SK-N-SH (cell line): Measurements from ENCODE around the gene SERPINA1. TPM values are rescaled to one million over a fixed set of nuclear protein-coding genes. Genes with fewer than 3 reads are reported as not detected.

Experiments
- CTCF ChIA-PET: fragments of 300-600, 350-600 bp; formaldehyde crosslinking; extraction: SDS; loops from one replicate; lab custom pipeline; 2021; lab: Yijun Ruan, JAX
- POLR2A ChIA-PET: fragments of 350-600 bp; sonication (Branson Sonifier 250); formaldehyde crosslinking; extraction: SDS; loops from one replicate; lab custom pipeline; 2020; ENCODE audit warnings: antibody characterized with exemption, inconsistent platforms; lab: Yijun Ruan, JAX
- DNase-seq: peaks from one replicate; pipeline ENCODE4 v3.0.0; 2012
- H2AFZ ChIP-seq: fragments of 200-600 bp; sonication (generic); 2 replicates; pipeline ENCODE4 v1.8.1; 2016; ENCODE audit warnings: antibody characterized with exemption, mild to moderate bottlenecking, low read depth
- H3F3A ChIP-seq: fragments of 200-600 bp; sonication (generic); replicated peaks from 2 replicates; pipeline ENCODE3; 2016; ENCODE audit warnings: antibody characterized with exemption, mild to moderate bottlenecking; ENCODE audit not compliant: insufficient read depth
- H3K27ac ChIP-seq, 2 experiments: fragments of 200-500 bp in 1 of 2; fragments of 200-600 bp in 1 of 2; sonication (Bioruptor generic) in 1 of 2; sonication (generic), shearing (Covaris generic) in 1 of 2; 2 replicates each; pipeline versions ENCODE4 v1.5.1 to v1.6.1; 2014 to 2016; ENCODE audit warnings: low read depth in 2 of 2, inconsistent platforms in 1 of 2, low read length in 1 of 2, mild to moderate bottlenecking in 1 of 2, mixed read lengths in 1 of 2
- H3K27me3 ChIP-seq: fragments of 200-600 bp; sonication (generic), shearing (Covaris generic); 2 replicates; pipeline ENCODE4 v1.6.1; 2016; ENCODE audit warnings: mixed run types; ENCODE audit not compliant: insufficient read depth
- H3K36me3 ChIP-seq, 2 experiments: fragments of 200-500 bp in 1 of 2; fragments of 200-600 bp in 1 of 2; sonication (Bioruptor generic) in 1 of 2; sonication (generic) in 1 of 2; replicated peaks in 1 of 2; 2 replicates each; pipeline versions ENCODE3 to v1.5.1; 2014 to 2016; ENCODE audit warnings: low read length in 1 of 2, mild to moderate bottlenecking in 1 of 2; ENCODE audit not compliant: insufficient read depth in 2 of 2, control insufficient read depth in 1 of 2
- H3K4me1 ChIP-seq, 2 experiments: fragments of 200-500 bp in 1 of 2; fragments of 200-600 bp in 1 of 2; sonication (Bioruptor generic) in 1 of 2; sonication (generic), shearing (Covaris generic) in 1 of 2; 2 replicates each; pipeline versions ENCODE4 v1.5.1 to v1.6.1; 2014 to 2016; ENCODE audit warnings: low read depth in 1 of 2, low read length in 1 of 2, mixed run types in 1 of 2; ENCODE audit not compliant: insufficient read depth in 2 of 2, control insufficient read depth in 1 of 2
- H3K4me2 ChIP-seq: fragments of 200-600 bp; sonication (generic), shearing (Covaris generic); 2 replicates; pipeline ENCODE4 v1.6.1; 2017; ENCODE audit warnings: mixed run types
- H3K4me3 ChIP-seq, 2 experiments: fragments of 200-500 bp in 1 of 2; fragments of 200-600 bp in 1 of 2; sonication (Bioruptor generic) in 1 of 2; sonication (generic), shearing (Covaris generic) in 1 of 2; 2 replicates each; pipeline versions ENCODE4 v1.5.1 to v1.8.1; 2014 to 2016; ENCODE audit warnings: low read depth in 2 of 2, inconsistent platforms in 1 of 2, low read length in 1 of 2, mild to moderate bottlenecking in 1 of 2, mixed read lengths in 1 of 2, moderate library complexity in 1 of 2
- H3K79me2 ChIP-seq: fragments of 200-600 bp; sonication (generic); 2 replicates; pipeline ENCODE4 v1.8.1; 2017; ENCODE audit warnings: mild to moderate bottlenecking; ENCODE audit not compliant: insufficient read depth
- H3K9ac ChIP-seq: fragments of 200-600 bp; sonication (generic); 2 replicates; pipeline ENCODE4 v1.6.1; 2017; ENCODE audit warnings: mixed run types
- H3K9me2 ChIP-seq: fragments of 200-600 bp; sonication (generic); 2 replicates; pipeline ENCODE4 v1.6.1; 2017; ENCODE audit warnings: mixed run types
- H3K9me3 ChIP-seq: fragments of 200-600 bp; sonication (generic); 2 replicates; pipeline ENCODE4 v1.6.1; 2017; ENCODE audit warnings: mixed run types, mild to moderate bottlenecking, moderate library complexity
- H4K20me1 ChIP-seq: fragments of 200-600 bp; sonication (generic); 2 replicates; pipeline ENCODE4 v1.6.1; 2017; ENCODE audit warnings: mild to moderate bottlenecking, mixed run types; ENCODE audit not compliant: insufficient read depth
- CHD2 ChIP-seq: fragments of 150-350 bp; IDR thresholded peaks from 2 replicates; pipeline ENCODE4 v1.6.1; 2018; ENCODE audit warnings: low read length; ENCODE audit not compliant: partially characterized antibody
- FOSL2 ChIP-seq: IDR thresholded peaks from 2 replicates; pipeline ENCODE4 v1.4.0; 2012; ENCODE audit warnings: low read depth, mild to moderate bottlenecking, moderate library complexity, borderline replicate concordance
- FOXJ3 ChIP-seq: sonication (generic); formaldehyde crosslinking; IDR thresholded peaks from 2 replicates; pipeline ENCODE4 v1.5.1; 2020; ENCODE audit warnings: mild to moderate bottlenecking, missing genetic modification reagents
- FOXM1 ChIP-seq: IDR thresholded peaks from 2 replicates; pipeline ENCODE4 v1.4.0; 2012; ENCODE audit warnings: low read depth, mild to moderate bottlenecking
- GABPA ChIP-seq: IDR thresholded peaks from 2 replicates; pipeline ENCODE4 v1.4.0; 2012; ENCODE audit warnings: low read depth, mild to moderate bottlenecking
- GATA2 ChIP-seq: sonication (generic); formaldehyde crosslinking; IDR thresholded peaks from 2 replicates; pipeline ENCODE4 v1.5.0; 2020; ENCODE audit warnings: mild to moderate bottlenecking, missing genetic modification reagents
- IRF3 ChIP-seq: fragments of 150-350 bp; IDR thresholded peaks from 2 replicates; pipeline ENCODE4 v1.6.1; 2016; ENCODE audit warnings: mild to moderate bottlenecking, low read depth, low read length
- JUND ChIP-seq: IDR thresholded peaks from 2 replicates; pipeline ENCODE4 v1.4.0; 2012
- MEF2A ChIP-seq: IDR thresholded peaks from 2 replicates; pipeline ENCODE4 v1.4.0; 2012; ENCODE audit warnings: low read depth, borderline replicate concordance
- NFIC ChIP-seq: IDR thresholded peaks from 2 replicates; pipeline ENCODE4 v1.4.0; 2012; ENCODE audit warnings: borderline replicate concordance
- NRF1 ChIP-seq: IDR thresholded peaks from 2 replicates; pipeline ENCODE4 v1.6.1; 2012; ENCODE audit warnings: low read depth, mild to moderate bottlenecking, low read length
- PBX3 ChIP-seq: IDR thresholded peaks from 2 replicates; pipeline ENCODE4; 2012
- POLR2AphosphoS5 ChIP-seq: IDR thresholded peaks from 2 replicates; pipeline ENCODE4 v1.6.1; 2012; ENCODE audit warnings: low read depth, low read length
- SIN3A ChIP-seq: IDR thresholded peaks from 2 replicates; pipeline ENCODE4 v1.6.1; 2012; ENCODE audit warnings: low read depth, mild to moderate bottlenecking, low read length, moderate library complexity, borderline replicate concordance
- SMC3 ChIP-seq: IDR thresholded peaks from 2 replicates; pipeline ENCODE4 v1.6.1; 2012; ENCODE audit warnings: low read depth, low read length, improper control_type of control experiment
- TAF1 ChIP-seq: IDR thresholded peaks from 2 replicates; pipeline ENCODE4 v1.6.1; 2012; ENCODE audit warnings: low read depth, mild to moderate bottlenecking, low read length, moderate library complexity, borderline replicate concordance
- TEAD4 ChIP-seq: IDR thresholded peaks from 2 replicates; pipeline ENCODE4 v1.4.0; 2012; ENCODE audit warnings: mild to moderate bottlenecking, borderline replicate concordance; ENCODE audit not compliant: insufficient read depth
- YY1 ChIP-seq: IDR thresholded peaks from 2 replicates; pipeline ENCODE4 v1.4.0; 2012; ENCODE audit warnings: low read depth, mild to moderate bottlenecking
- ZBTB33 ChIP-seq: IDR thresholded peaks from 2 replicates; pipeline ENCODE4 v1.4.0; 2012; ENCODE audit warnings: low read depth, borderline replicate concordance
- WGBS: methylation state at CpG from one replicate; pipeline ENCODE4 v1.1.6; 2017; ENCODE audit warnings: low lambda C conversion rate; 5-methylcytosine and 5-hydroxymethylcytosine counted together
- polyA plus RNA-seq, 3 experiments: library from polyadenylated mRNA; depleted of rRNA; stranded (reverse); fragments of >200 nt; gene quantifications; 2 replicates each; pipeline ENCODE4 v1.2.3, GENCODE V29; 2012
- TF ChIP-seq, protein P1 (sequence below): fragments of 200-600 bp; sonication (generic); IDR thresholded peaks from 2 replicates; pipeline ENCODE4 v1.6.1; 2017; ENCODE audit warnings: antibody characterized with exemption, mild to moderate bottlenecking, moderate library complexity

SERPINA1 gene
- polyA plus RNA-seq, 1 of the 3 experiments (the other 2 are of a cell fraction): 11.3 TPM

DNA sequence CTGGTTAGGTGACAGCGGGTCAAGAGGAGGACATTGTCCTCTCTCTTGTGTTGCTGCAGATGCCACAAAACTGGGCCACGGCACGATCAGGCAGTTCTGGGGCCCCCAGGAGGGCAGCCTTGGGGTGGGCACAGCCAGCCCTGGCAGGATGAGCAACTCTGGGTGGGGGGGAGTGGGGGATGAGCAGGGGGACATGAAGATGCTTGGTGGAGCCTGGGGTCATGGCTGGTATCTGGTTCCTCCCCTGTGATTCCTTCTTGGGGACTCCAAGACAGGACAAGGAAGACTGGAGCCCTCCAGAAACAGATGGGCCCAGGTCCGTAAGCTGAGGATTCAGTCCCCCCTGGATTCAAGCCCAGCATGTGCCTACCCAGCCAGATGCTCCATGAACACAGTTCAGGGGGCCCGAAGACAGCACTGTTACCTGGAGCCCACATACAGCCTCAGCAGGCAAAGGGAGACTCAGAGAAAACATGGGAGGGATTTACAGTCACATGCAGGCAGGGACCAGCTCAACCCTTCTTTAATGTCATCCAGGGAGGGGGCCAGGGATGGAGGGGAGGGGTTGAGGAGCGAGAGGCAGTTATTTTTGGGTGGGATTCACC, 10.4 kb downstream of the SERPINA1 start:
- no peaks in the 10 kb centered on the region for H3K36me3 ChIP-seq
- no peak for DNase-seq
- no peaks in the 10 kb centered on the region for H3K9me2 ChIP-seq
- CTCF ChIA-PET: no interaction called here
- no peaks in the 10 kb centered on the region for H3K79me2 ChIP-seq
- H3K27me3 ChIP-seq: no peaks in the 10 kb centered on the region
- H3K4me1 ChIP-seq: peaks cover 0 to 5% of the 10 kb centered on the region in 2 experiments; a peak in 1 of 4 replicates
- POLR2A ChIA-PET: no interaction called here
- H3K27ac ChIP-seq: no peak overlapping the region
- H3K4me3 ChIP-seq: no peak overlapping the region
- H4K20me1 ChIP-seq: no peaks in the 10 kb centered on the region
- no peak overlapping the region for H2AFZ ChIP-seq
- no peaks in the 10 kb centered on the region for H3K9me3 ChIP-seq
- no peak overlapping the region for H3K9ac ChIP-seq
- no peak for TF ChIP-seq TAF1
- peaks cover 12% of the 10 kb centered on the region for H3F3A ChIP-seq
- no peak overlapping the region for H3K4me2 ChIP-seq
- WGBS: 67% methylated on average over 2 of the region's 6 CpGs

DNA sequence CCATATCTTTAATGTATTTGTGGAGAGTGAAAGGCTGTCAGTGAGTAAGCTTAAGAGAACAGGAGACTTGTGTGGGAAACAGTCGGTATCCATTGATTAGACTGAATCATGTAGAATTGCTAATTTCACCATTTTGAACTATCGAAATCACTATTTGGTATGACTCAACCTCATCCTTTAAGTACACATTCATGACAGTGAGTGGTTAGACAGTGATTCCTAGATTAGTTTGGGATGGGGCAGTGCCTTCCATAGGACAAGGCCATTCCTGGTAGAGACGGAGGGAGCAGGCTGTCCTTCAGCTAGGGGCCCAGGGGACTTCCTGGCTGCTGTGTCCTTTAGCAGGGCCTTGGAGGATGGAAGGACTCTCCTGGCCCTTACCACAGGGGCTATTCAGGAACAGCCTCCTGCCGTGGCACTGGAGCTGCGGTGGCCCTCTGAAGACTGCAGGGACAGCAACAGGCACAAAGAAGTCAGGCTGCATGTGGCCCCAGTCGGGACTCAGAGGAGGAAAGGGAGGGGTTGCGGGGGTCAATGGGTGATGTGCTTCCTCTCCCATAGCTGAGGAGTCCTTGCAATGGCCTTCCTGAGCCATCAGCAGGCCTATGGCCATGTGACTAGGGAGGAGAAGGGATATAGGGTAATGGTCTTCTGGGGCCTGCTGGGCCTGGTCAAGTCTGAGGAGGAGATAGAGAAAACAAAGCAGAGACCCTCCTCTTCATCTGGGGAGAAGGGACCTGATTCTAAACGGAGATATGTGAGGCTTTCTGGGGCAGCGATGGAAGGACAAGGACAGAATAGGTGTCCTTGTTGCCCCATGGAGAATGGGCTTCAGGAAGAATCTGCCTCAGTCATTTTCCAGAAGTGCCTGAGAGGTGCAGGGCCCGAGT, 11.2 kb downstream of the SERPINA1 start:
- H4K20me1 ChIP-seq: no peaks in the 10 kb centered on the region
- no peaks in the 10 kb centered on the region for H3K9me2 ChIP-seq
- no peak for DNase-seq
- no peak overlapping the region for H3K4me2 ChIP-seq
- POLR2A ChIA-PET: no interaction called here
- H3K27ac ChIP-seq: no peak overlapping the region
- no peaks in the 10 kb centered on the region for H3K36me3 ChIP-seq
- H3K9ac ChIP-seq: no peak overlapping the region
- TF ChIP-seq FOXM1 (no peak), GABPA (no peak), NRF1 (no peak), FOSL2 (no peak), TEAD4 (no peak), TAF1 (no peak), NFIC (no peak), SMC3 (no peak), PBX3 (no peak), SIN3A (no peak), CHD2 (no peak), JUND (no peak), IRF3 (no peak), MEF2A (no peak), FOXJ3 (CRISPR knock-in tag) (no peak), ZBTB33 (no peak), GATA2 (CRISPR knock-in tag) (no peak), POLR2AphosphoS5 (no peak), YY1 (no peak)
- TF ChIP-seq, protein P1, sequence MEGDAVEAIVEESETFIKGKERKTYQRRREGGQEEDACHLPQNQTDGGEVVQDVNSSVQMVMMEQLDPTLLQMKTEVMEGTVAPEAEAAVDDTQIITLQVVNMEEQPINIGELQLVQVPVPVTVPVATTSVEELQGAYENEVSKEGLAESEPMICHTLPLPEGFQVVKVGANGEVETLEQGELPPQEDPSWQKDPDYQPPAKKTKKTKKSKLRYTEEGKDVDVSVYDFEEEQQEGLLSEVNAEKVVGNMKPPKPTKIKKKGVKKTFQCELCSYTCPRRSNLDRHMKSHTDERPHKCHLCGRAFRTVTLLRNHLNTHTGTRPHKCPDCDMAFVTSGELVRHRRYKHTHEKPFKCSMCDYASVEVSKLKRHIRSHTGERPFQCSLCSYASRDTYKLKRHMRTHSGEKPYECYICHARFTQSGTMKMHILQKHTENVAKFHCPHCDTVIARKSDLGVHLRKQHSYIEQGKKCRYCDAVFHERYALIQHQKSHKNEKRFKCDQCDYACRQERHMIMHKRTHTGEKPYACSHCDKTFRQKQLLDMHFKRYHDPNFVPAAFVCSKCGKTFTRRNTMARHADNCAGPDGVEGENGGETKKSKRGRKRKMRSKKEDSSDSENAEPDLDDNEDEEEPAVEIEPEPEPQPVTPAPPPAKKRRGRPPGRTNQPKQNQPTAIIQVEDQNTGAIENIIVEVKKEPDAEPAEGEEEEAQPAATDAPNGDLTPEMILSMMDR: no peak
- TF ChIP-seq, all 33 proteins: peak for 0
- H3K9me3 ChIP-seq: no peaks in the 10 kb centered on the region
- H3K4me1 ChIP-seq: peaks cover 0 to 5% of the 10 kb centered on the region in 2 experiments; a peak in 1 of 4 replicates
- H3K79me2 ChIP-seq: no peaks in the 10 kb centered on the region
- 43% methylated on average over 5 of the region's 10 CpGs for WGBS
- no peak overlapping the region for H3K4me3 ChIP-seq
- no peaks in the 10 kb centered on the region for H3K27me3 ChIP-seq
- CTCF ChIA-PET: interaction anchor here (1.2 kb wide), 1 partner anchor 44 kb away, joined by 3 read pairs; no protein-coding TSS in a partner anchor
- H3F3A ChIP-seq: peaks cover 12% of the 10 kb centered on the region
- no peak overlapping the region for H2AFZ ChIP-seq
